H1 (cell line): Measurements from ENCODE around the gene ADIPOR2. TPM values are rescaled to one million over a fixed set of nuclear protein-coding genes. Genes with fewer than 3 reads are reported as not detected.
"Not testable (repeated sequence)": the region's sequence is repeated elsewhere in the genome, so short reads cannot be mapped to it uniquely, and the experiment has no call there.

Experiments used
- CTCF ChIA-PET: fragments of 300-600 bp; sonication (Branson Sonifier 250); formaldehyde crosslinking; loops from one replicate; lab custom pipeline; 2021; ENCODE audit not compliant: partially characterized antibody; lab: Charles Lee
- POLR2A ChIA-PET: fragments of 300-600 bp; sonication (Branson Sonifier 250); formaldehyde crosslinking; loops from one replicate; lab custom pipeline; 2021; ENCODE audit warnings: inconsistent platforms; ENCODE audit not compliant: partially characterized antibody; lab: Charles Lee
- DNase-seq, 2 experiments: peaks; one replicate each; pipeline versions ENCODE4 v3.0.0 to v3.0.0-alpha.2; 2010 to 2022; ENCODE audit warnings: low spot score in 2 of 2, low read depth in 1 of 2, mixed read lengths in 1 of 2
- FAIRE-seq: peaks from 2 replicates; lab custom pipeline; 2011; peaks lifted over from hg19 to GRCh38; lab: Jason Lieb, UNC
- H2AFZ ChIP-seq: 2 replicates; pipeline ENCODE4 v1.8.1; 2012; ENCODE audit warnings: low read length, inconsistent platforms
- H2AK5ac ChIP-seq: 2 replicates; pipeline ENCODE4 v1.6.1; 2013; ENCODE audit warnings: low read depth, low read length
- H2BK120ac ChIP-seq: replicated peaks from 2 replicates; pipeline ENCODE3; 2013; ENCODE audit warnings: low read depth, low read length, inconsistent platforms
- H2BK12ac ChIP-seq: 2 replicates; pipeline ENCODE4 v1.6.1; 2013; ENCODE audit warnings: low read depth, low read length
- H2BK15ac ChIP-seq: 2 replicates; pipeline ENCODE4 v1.6.1; 2013; ENCODE audit warnings: low read length
- H2BK20ac ChIP-seq: 2 replicates; pipeline ENCODE4 v1.6.1; 2013; ENCODE audit warnings: low read length
- H2BK5ac ChIP-seq: 2 replicates; pipeline ENCODE4 v1.6.1; 2013; ENCODE audit warnings: low read depth, low read length
- H3K14ac ChIP-seq: 2 replicates; pipeline ENCODE4 v1.6.1; 2013; ENCODE audit warnings: inconsistent platforms; ENCODE audit not compliant: insufficient read length
- H3K18ac ChIP-seq: 2 replicates; pipeline ENCODE4 v1.6.1; 2013; ENCODE audit warnings: low read length; ENCODE audit errors: extremely low read depth
- H3K23ac ChIP-seq: 2 replicates; pipeline ENCODE4 v1.6.1; 2013; ENCODE audit warnings: inconsistent platforms; ENCODE audit not compliant: insufficient read length
- H3K23me2 ChIP-seq: 2 replicates; pipeline ENCODE4 v1.6.1; 2013; ENCODE audit warnings: low read depth, low read length
- H3K27ac ChIP-seq: 2 replicates; pipeline ENCODE4 v1.6.1; 2011; ENCODE audit warnings: low read depth, low read length, inconsistent platforms
- H3K27me3 ChIP-seq, 4 experiments: replicated peaks in 1 of 4; 1 replicate in 1 of 4; 2 replicates in 3 of 4; pipeline versions ENCODE4 v1.6.1 to v1.8.1; 2011 to 2013; ENCODE audit warnings: low read length in 3 of 4, mild to moderate bottlenecking in 3 of 4, inconsistent platforms in 2 of 4, mixed read lengths in 2 of 4, moderate library complexity in 1 of 4; ENCODE audit not compliant: control insufficient read depth in 3 of 4, insufficient read depth in 3 of 4; ENCODE audit errors: extremely low read depth in 1 of 4
- H3K36me3 ChIP-seq, 4 experiments: 2 replicates each; pipeline versions ENCODE4 v1.6.1 to v1.8.1; 2011 to 2013; ENCODE audit warnings: mild to moderate bottlenecking in 4 of 4, low read length in 3 of 4, moderate library complexity in 2 of 4, control low read depth in 1 of 4, inconsistent platforms in 1 of 4; ENCODE audit not compliant: insufficient read depth in 4 of 4, control insufficient read depth in 2 of 4
- H3K4ac ChIP-seq: replicated peaks from 2 replicates; pipeline ENCODE3; 2013; ENCODE audit warnings: low read length, low read depth, mixed read lengths, inconsistent platforms; ENCODE audit not compliant: insufficient read length
- H3K4me1 ChIP-seq, 4 experiments: replicated peaks in 1 of 4; 1 replicate in 1 of 4; 2 replicates in 3 of 4; pipeline versions ENCODE4 v1.6.1 to v1.8.1; 2011 to 2013; ENCODE audit warnings: low read length in 3 of 4, inconsistent platforms in 2 of 4, mixed read lengths in 1 of 4; ENCODE audit not compliant: insufficient read depth in 4 of 4, control insufficient read depth in 3 of 4
- H3K4me2 ChIP-seq, 2 experiments: 2 replicates each; pipeline versions ENCODE4 v1.6.1 to v1.8.1; 2011 to 2013; ENCODE audit warnings: low read depth in 2 of 2, low read length in 2 of 2, control low read depth in 1 of 2, inconsistent platforms in 1 of 2, mild to moderate bottlenecking in 1 of 2; ENCODE audit not compliant: insufficient read depth in 1 of 2
- H3K4me3 ChIP-seq, 4 experiments: fragments of 200-600, 300-600 bp in 1 of 4; sonication (generic), shearing (Covaris generic), sonication (Bioruptor Twin) in 1 of 4; 2 replicates each; pipeline versions ENCODE4 v1.5.1 to v1.8.1; 2011 to 2016; ENCODE audit warnings: low read length in 4 of 4, low read depth in 3 of 4, control low read depth in 2 of 4, inconsistent platforms in 2 of 4, mild to moderate bottlenecking in 2 of 4, mixed read lengths in 1 of 4, moderate library complexity in 1 of 4; ENCODE audit not compliant: insufficient read depth in 2 of 4; ENCODE audit errors: extremely low read depth in 1 of 4
- H3K56ac ChIP-seq: replicated peaks from 2 replicates; pipeline ENCODE3; 2013; ENCODE audit warnings: low read depth, mild to moderate bottlenecking, mixed read lengths, low read length, inconsistent platforms; ENCODE audit not compliant: insufficient read length
- H3K79me1 ChIP-seq: 2 replicates; pipeline ENCODE4 v1.6.1; 2013; ENCODE audit warnings: low read depth, low read length, control low read depth
- H3K79me2 ChIP-seq, 2 experiments: 2 replicates each; pipeline versions ENCODE4 v1.6.1 to v1.8.1; 2012 to 2013; ENCODE audit warnings: low read length in 2 of 2, mild to moderate bottlenecking in 2 of 2, inconsistent platforms in 1 of 2; ENCODE audit not compliant: insufficient read depth in 2 of 2, control insufficient read depth in 1 of 2
- H3K9ac ChIP-seq, 4 experiments: replicated peaks in 1 of 4; 1 replicate in 1 of 4; 2 replicates in 3 of 4; pipeline versions ENCODE4 v1.6.1 to v1.8.1; 2011 to 2013; ENCODE audit warnings: low read depth in 3 of 4, low read length in 3 of 4, control low read depth in 2 of 4, mild to moderate bottlenecking in 2 of 4, moderate library complexity in 2 of 4, inconsistent platforms in 1 of 4; ENCODE audit errors: extremely low read depth in 1 of 4
- H3K9me3 ChIP-seq, 2 experiments: 2 replicates each; pipeline versions ENCODE4 v1.6.1 to v1.8.1; 2012 to 2013; ENCODE audit warnings: mild to moderate bottlenecking in 2 of 2, moderate library complexity in 2 of 2, control low read depth in 1 of 2, inconsistent platforms in 1 of 2, low read depth in 1 of 2, low read length in 1 of 2, mixed read lengths in 1 of 2; ENCODE audit not compliant: insufficient read depth in 2 of 2
- H4K20me1 ChIP-seq, 2 experiments: replicated peaks in 1 of 2; 2 replicates each; pipeline versions ENCODE3 to v1.8.1; 2011 to 2013; ENCODE audit warnings: inconsistent platforms in 2 of 2, low read length in 2 of 2, mild to moderate bottlenecking in 1 of 2; ENCODE audit not compliant: insufficient read depth in 2 of 2, control insufficient read depth in 1 of 2
- H4K5ac ChIP-seq: 2 replicates; pipeline ENCODE4 v1.6.1; 2013; ENCODE audit warnings: low read length, low read depth, mixed read lengths, inconsistent platforms; ENCODE audit not compliant: insufficient read length
- H4K8ac ChIP-seq: 2 replicates; pipeline ENCODE4 v1.8.0; 2013; ENCODE audit warnings: mild to moderate bottlenecking, moderate library complexity, low read length, inconsistent platforms; ENCODE audit not compliant: insufficient read depth; ENCODE audit errors: extremely low read depth
- H4K91ac ChIP-seq: replicated peaks from 2 replicates; pipeline ENCODE3; 2013; ENCODE audit warnings: low read length, mixed read lengths, inconsistent platforms; ENCODE audit not compliant: insufficient read length
- WGBS, 2 experiments: shearing (Covaris generic) in 1 of 2; methylation state at CpG; one replicate each; pipeline versions ENCODE4 v1.1.6 to v1.1.7; 2013 to 2015; ENCODE audit warnings: low lambda C conversion rate in 2 of 2, mixed read lengths in 2 of 2, inconsistent platforms in 1 of 2, low coverage in 1 of 2, missing lambda C conversion rate in 1 of 2; ENCODE audit not compliant: insufficient replicate concordance in 2 of 2, insufficient coverage in 1 of 2, insufficient read length in 1 of 2; ENCODE audit errors: extremely low coverage in 1 of 2, missing lambda C conversion rate in 1 of 2; 5-methylcytosine and 5-hydroxymethylcytosine counted together
- polyA plus RNA-seq, 7 experiments: library from polyadenylated mRNA; depleted of rRNA in 3 of 7; stranded (reverse) in 5 of 7; unstranded in 2 of 7; fragments of >200 nt in 5 of 7; fragments of 200-250 nt in 2 of 7; gene quantifications; 1 replicate in 5 of 7; 2 replicates in 1 of 7; 4 replicates in 1 of 7; pipeline versions ENCODE4 v1.2.1 to v1.2.3, GENCODE V29; 2011 to 2013; ENCODE audit warnings: missing spikeins in 2 of 7, mixed read lengths in 2 of 7
- total RNA-seq: library from RNA; stranded (reverse); fragmentation: NEBNext Ultra II Directional; extraction: Animal tissue kit (Norgen Biotek cat#: 25700); gene quantifications from 2 replicates; pipeline ENCODE4 v1.2.1, GENCODE V29; 2021

Gene ADIPOR2
- total and polyA plus RNA-seq, 2 of the 8 experiments (the other 6 are each of a cell fraction or from before 2014, with no cell fraction given): 17.5 to 50.8 TPM

DNA sequence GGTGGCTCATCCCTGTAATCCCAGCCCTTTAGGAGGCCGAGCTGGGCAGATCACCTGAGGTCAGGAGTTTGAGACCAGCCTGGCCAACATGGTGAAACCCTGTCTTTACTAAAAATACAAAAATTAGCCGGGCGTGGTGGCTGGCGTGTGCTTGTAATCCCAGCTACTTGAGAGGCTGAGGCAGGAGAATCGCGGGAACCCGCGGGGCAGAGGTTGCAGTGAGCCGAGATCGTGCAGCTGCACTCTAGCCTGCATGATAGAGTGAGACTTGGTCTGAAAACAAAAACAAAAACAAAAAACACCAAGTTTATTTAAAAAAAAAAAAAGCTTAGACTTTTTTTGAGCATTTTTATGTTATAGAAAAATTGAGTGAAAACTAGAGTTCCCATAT, 40.8 kb downstream of the ADIPOR2 start:
- not testable (repeated sequence) for H3K79me1 ChIP-seq, H4K20me1 ChIP-seq, DNase-seq, H3K27ac ChIP-seq, H2BK15ac ChIP-seq, H2BK5ac ChIP-seq, H3K18ac ChIP-seq, H4K5ac ChIP-seq, H3K9ac ChIP-seq, H3K4me1 ChIP-seq, H3K23me2 ChIP-seq, H2BK12ac ChIP-seq, H3K56ac ChIP-seq, H3K4me2 ChIP-seq, H3K4me3 ChIP-seq, H3K9me3 ChIP-seq, H4K8ac ChIP-seq, H2BK120ac ChIP-seq, H3K23ac ChIP-seq, H2AFZ ChIP-seq, H3K14ac ChIP-seq, H3K27me3 ChIP-seq, FAIRE-seq, H3K4ac ChIP-seq, H2BK20ac ChIP-seq, H3K36me3 ChIP-seq, H2AK5ac ChIP-seq, H4K91ac ChIP-seq
- ChIA-PET POLR2A (interaction anchor here (0.7 kb wide), 1 partner anchor 34 kb away, joined by 4 read pairs; no protein-coding TSS in a partner anchor), CTCF (interaction anchor here (0.6 to 1.7 kb wide), 2 partner anchors 75 to 78 kb away, joined by 4 to 6 read pairs; no protein-coding TSS in a partner anchor)
- H3K79me2 ChIP-seq: peaks cover 0 to 51% of the 10 kb centered on the region in 2 experiments; a peak in 2 of 4 replicates
- 88% methylated on average over 10 of the region's 10 CpGs; no CpG with 5 or more reads in 1 of the 2 experiments for WGBS, 2 experiments
